ENCODE data around the gene DLG2.

The DLG2 gene

GRCh38 chr11:83924795-83925542, 1702.2 kb downstream of the DLG2 start:
- DNase-seq (ENCODE audit: low spot score), result no peak

GRCh38 chr11:83923961-83924360, 1703.2 kb downstream of the DLG2 start:
- no peak for DNase-seq (ENCODE audit: low spot score)

- DNase-seq (ENCODE audit: low spot score), result no peak
These were observed 1704.2 kb downstream of the DLG2 start for GRCh38 chr11:83922953-83923352.

GRCh38 chr11:83922318-83922717, 1704.8 kb downstream of the DLG2 start:
- no peak for DNase-seq (ENCODE audit: low spot score)

GRCh38 chr11:83921447-83922192, 1705.5 kb downstream of the DLG2 start:
- DNase-seq (ENCODE audit: low spot score), result no peak

- no peak for DNase-seq (ENCODE audit: low spot score)
These were observed 1708.7 kb downstream of the DLG2 start for GRCh38 chr11:83918476-83918875.

- no peak for DNase-seq (ENCODE audit: low spot score)
These were observed 1712.1 kb downstream of the DLG2 start for GRCh38 chr11:83914995-83915394.

GRCh38 chr11:83909579-83910534, 1717.3 kb downstream of the DLG2 start:
- no peak for DNase-seq (ENCODE audit: low spot score)

- DNase-seq (ENCODE audit: low spot score), result no peak
These were observed 1718.8 kb downstream of the DLG2 start for GRCh38 chr11:83908298-83908856.

- no peak for DNase-seq (ENCODE audit: low spot score)
These were observed 1731.6 kb downstream of the DLG2 start for GRCh38 chr11:83895516-83895915.

- no peak for DNase-seq (ENCODE audit: low spot score)
These were observed 1745.7 kb downstream of the DLG2 start for GRCh38 chr11:83881428-83881827.

- DNase-seq (ENCODE audit: low spot score), result no peak
These were observed 1756.1 kb downstream of the DLG2 start for GRCh38 chr11:83871054-83871453.

- no peak for DNase-seq (ENCODE audit: low spot score)
These were observed 1760.5 kb downstream of the DLG2 start for GRCh38 chr11:83866655-83867054.

GRCh38 chr11:83865636-83866461, 1761.3 kb downstream of the DLG2 start:
- DNase-seq (ENCODE audit: low spot score), result no peak

GRCh38 chr11:83864412-83865057, 1762.6 kb downstream of the DLG2 start:
- DNase-seq (ENCODE audit: low spot score), result no peak

GRCh38 chr11:83863272-83863671, 1763.9 kb downstream of the DLG2 start:
- no peak for DNase-seq (ENCODE audit: low spot score)

- DNase-seq (ENCODE audit: low spot score), result no peak
These were observed 1764.5 kb downstream of the DLG2 start for GRCh38 chr11:83862691-83863090.

GRCh38 chr11:83862033-83862432, 1765.1 kb downstream of the DLG2 start:
- DNase-seq (ENCODE audit: low spot score), result no peak

- no peak for DNase-seq (ENCODE audit: low spot score)
These were observed 1768.5 kb downstream of the DLG2 start for GRCh38 chr11:83858694-83859093.

GRCh38 chr11:83855237-83855636, 1771.9 kb downstream of the DLG2 start:
- no peak for DNase-seq (ENCODE audit: low spot score)
